NCI-H2227 (cell line): ENCODE results near the gene FGF23.

ENCODE experiments used
- DNase-seq: peaks from one replicate; lab custom pipeline; 2025; ENCODE audit not compliant: unreplicated experiment; lab: John Stamatoyannopoulos, UW

Gene FGF23

DNA sequence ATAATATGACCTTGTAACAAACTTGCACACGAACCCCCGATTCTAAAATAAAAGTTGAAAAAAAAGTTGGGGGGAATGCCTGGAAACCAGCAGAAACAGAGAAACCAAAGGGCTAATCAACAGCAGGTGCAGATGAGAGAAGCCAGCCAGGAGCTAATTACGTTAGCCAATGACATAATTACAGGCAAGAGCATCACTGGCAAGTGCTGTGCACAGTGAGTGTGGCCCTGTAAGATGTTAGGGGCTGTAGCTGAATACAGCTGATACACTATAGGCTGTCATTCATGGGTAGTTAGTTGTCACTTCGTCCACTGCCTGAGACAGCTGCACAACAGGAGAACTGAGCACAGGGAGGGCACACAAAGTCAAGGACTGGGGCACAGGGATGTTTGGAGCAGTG is 7.3 kb upstream of the FGF23 start:
- no peak for DNase-seq

DNA sequence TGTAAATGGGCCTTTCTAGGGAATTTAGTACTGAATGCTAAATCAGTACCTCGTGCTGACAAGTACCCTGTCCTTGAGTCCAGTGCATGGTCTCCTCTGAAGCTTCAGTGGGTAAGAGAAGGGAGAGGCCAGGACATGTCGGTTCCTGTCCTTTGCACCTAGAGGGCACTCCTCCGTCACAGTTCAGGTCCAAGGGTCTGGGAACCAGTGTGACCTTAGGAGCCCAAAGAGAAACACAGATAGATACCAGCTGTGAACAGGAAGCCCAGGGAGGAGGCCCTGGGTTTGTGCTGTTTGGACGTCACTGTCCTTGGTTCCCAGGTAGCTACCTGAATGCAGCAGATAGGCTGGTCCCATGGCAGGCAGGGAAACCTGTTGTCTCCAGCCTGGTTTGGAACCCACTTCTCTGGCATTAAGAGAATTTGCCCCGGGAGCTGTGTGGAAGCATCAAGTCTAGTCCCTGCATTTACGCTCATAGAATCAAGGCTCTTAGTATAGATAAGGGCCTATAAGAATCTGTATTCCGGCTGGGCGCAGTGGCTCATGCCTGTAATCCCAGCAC is 3.9 kb upstream of the FGF23 start:
- no peak for DNase-seq

DNA sequence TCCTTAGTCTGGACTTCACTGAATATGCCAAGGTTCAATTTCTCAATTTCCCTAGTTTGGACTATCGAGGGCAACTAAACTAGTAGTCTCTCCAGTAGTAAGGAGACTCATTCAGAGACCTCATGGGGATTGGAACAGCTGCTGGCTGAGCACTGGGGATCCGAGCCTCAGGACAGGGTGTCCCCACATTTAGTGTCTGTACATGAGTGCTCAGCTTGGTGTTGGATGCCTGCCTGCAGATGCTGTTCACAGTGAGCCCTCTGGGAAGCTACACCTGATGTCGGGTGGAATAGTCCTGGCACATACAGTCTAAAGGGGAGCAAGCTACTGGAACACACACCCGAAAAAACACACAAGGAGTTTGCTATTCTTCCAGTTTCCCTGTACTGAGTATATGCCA is 820 bp upstream of the FGF23 start:
- no peak for DNase-seq

DNA sequence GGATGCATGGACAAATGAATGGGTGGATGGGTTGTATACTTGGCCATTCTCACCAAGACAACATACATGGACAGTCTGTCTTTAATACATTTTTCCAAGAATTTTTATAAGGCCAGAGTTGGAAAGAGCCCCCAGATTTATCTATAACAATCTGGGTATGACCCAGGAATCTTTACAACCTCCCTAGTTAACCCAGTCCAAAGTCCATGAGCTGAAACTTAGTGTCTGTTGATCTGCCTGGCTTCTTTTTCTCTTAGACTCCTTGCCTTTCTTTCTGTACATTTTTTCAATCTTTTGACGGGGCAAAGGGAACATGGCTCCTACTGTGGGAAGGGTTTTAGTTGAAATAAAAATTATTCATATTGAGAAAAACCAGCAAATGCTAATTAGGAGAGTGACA is 740 bp downstream of the FGF23 start:
- no peak for DNase-seq

DNA sequence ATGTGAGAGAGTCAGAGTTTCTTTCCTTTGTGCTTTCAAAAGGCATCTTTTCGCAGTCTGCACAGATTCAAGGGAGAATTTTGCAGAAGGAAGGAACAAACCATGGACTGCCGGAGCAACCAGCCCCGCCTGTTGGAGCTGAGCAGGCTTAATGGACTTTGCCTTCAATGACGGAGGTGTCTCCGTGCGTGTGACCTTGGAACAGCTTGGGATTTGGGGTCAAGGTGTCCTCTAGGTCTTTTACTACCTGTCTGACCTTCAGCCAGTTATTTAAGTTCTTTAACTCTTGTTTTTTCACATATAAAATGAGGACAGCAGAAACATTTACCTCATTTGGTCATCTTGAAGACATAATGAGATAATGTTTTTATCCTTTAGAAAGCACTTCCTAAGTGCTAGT is 4.1 kb downstream of the FGF23 start:
- no peak for DNase-seq

DNA sequence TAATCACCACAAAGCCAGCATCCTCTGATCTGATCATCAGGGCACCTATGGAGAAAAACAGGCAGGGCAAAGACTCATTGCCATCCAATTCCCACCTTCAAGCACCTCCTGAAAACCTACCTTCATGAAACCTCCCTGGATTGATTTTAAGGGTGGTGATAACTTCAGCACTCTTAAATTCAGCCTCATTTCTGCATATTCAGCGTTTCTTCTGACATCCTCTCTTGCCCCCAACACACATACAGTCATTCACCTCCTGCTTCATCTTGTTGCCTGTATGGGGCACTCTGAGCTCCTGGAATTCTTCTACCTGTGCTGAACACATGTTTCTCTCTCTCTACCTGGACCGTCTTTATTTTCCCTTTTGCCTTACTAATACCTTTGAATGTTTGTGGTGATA is 6.9 kb downstream of the FGF23 start:
- DNase-seq = no peak

DNA sequence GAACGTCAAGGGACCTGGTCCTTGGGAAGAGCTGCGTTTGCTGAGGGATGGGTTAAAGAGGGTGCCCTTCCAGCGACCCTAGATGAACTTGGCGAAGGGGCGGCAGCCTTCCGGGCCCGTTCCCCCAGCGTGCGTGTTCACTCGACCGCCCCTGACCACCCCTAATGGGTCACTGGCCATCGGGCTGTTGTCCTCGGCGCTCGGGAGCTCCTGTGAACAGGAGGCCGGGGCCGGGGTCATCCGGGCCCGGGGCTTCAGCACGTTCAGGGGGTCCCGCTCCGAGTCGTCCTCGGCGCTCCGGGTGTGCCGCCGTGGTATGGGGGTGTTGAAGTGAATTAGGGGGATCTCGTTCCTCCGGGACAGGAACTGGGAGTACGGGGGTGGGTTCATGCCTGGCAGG is 9.2 kb downstream of the FGF23 start:
- no peak for DNase-seq

DNA sequence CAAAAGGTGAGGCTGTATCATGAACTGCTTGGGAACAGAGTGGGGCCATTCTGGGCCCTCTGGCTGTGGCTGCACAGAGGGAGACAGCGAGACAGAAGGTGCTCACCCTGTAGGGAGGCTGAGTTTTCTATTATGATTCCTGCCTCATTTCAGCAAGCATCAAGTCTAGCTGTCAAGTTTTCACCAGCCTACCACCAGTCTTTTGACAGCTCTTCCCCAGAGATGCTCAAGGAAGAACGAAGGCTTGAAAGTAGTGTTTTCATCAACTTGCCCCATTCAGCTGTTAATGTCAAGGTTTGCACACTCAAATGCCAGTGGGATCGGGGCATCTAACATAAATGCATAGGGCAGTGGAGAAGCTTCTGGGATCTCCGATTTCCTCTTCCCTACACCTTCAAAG is 10.0 kb downstream of the FGF23 start:
- DNase-seq = no peak

DNA sequence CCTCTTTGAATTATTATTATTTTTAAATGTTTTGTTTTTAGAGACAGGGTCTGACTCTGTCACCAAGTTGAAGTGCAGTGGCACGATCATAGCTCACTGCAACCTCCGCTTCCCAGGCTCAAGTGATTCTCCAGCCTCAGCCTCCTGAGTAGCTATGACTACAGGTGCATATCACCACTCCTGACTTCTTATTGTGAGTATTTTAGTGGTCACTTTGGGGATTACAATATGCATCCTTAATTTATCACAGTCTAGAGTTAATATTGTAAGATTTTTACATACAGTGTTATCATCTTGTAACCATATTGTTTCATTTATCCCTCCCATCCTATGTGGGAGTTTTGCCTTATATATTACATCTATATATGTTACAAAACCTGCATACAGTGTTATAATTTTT is 13.4 kb downstream of the FGF23 start:
- DNase-seq = no peak

DNA sequence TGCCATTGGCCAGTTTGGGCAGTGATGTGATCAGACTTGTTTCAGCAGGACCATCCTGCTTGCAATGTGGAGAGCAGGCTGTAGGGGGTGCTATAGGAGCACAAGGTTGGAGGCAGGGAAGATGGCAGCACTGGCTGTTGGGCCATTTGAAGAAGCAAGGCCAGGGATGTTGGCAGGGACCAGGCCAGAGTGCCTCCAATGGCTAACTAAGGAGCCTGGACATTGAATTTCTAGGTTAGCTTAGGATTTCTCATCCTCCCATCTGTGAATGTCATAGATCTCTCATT is 23.5 kb downstream of the FGF23 start:
- peak; percentile 64 for DNase-seq

DNA sequence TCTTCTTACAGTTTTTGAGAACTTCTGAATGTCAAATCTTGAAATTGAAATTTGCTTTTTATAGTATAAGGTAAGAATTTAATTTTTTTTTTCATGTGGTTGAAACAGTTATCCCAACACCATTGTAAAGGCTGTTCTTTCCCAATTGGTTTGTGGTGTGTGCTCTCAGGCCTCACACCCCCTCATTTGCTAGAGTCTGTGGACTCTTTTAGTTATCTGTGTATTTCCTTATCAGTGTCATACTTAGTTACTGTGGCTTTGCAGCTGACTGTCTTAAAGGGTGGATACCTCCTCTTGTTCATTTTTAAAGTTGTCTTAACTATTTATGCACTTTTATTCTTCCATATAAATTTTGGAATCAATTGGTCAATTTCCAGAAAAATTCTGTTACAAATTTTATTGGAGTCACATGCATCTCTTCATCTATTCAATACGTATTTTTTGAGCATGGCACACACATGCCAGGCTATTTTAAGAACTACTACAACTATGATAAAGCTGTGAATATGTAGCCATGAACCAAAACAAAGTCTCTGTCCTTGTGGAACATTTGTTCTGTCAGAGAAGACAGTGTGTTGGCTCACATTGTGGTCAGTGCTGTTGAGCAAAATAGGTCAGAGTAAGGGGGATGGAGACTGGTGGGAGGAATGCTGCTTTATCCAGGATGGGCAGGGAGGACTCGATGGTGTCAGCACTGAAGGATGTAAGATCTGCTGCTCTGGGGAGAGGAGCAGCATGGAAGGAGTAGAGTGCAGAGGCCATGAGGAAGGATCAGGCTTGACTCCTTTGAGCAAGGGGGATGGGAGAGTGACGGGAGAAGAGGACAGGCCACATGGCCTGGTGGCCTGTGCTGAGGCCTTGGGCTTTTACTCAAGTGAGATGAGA is 24.1 kb downstream of the FGF23 start:
- no peak for DNase-seq

DNA sequence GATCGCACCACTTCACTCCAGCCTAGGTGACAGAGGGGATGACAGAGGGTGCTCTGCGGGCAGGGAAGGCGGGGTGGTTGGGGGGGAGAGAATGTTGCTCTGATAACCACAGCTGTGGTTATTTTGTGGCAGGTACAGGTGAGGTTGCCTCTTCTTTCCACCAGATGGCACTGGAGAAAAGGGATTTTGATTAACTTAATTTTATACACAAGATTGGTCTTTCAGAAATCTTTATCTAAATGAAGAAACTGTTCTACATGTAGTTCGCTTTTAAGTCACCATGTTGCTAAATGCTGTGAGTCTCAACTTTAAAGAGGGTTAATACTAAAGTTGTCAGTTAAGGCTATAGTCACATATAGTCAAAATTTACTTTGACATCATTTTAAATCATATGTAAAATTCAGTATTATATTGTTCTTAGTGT is 25.7 kb downstream of the FGF23 start:
- peak; percentile 3 for DNase-seq

DNA sequence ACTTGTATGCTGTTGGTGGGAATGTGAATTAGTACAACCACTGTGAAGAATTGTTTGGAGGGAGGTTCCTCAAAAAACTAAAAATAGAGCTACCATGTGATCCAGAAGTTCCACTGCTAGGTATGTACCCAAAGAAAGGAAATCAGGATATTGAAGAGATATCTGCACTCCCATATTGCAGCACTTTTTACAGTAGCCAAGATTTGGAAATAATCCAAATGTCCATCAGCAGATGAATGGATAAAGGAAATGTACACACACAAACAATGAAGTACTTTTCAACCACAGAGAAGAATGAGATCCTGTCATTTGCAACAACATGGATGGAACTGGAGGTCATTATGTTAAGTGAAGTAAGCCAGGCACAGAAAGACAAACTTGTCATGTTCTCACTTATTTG is 32.6 kb downstream of the FGF23 start:
- DNase-seq = no peak

DNA sequence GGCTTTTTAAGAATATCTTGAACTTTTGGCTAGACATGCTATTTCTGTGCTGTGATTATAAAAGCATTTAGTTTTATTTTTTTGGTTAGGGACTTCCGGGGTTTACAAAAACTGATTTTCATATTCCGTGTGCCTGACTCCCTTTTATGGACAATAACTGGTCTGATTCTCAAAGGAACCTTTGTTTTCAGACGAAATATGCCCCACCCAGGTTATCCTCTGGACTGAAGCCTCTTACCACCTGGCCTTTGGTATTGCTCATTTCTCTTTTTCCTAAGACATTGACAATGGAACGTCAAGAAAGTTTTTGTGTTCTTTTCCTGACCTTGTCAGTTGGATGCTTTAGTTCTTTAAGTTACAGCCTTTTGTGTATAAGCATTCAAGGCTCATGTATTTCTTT is 47.7 kb downstream of the FGF23 start:
- DNase-seq = no peak

DNA sequence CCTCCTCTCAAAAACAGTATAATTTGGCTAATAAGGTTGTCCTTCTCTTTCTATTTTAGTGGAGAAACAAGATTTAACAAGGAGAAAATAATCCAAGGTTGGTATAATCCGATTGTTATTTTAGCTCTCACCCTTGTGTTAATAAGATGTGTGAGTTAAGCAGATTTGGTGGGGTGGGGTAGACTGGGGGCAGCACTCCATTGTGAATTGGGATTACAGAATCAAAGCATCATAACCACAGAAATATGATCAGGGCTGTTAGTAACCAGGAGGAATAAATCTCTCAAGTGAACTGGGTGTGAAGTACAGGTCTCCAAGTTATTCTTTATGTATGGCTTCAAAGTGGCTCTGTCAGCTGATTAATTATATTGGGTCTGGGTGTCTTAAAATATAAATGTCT is 48.3 kb downstream of the FGF23 start:
- DNase-seq = no peak

DNA sequence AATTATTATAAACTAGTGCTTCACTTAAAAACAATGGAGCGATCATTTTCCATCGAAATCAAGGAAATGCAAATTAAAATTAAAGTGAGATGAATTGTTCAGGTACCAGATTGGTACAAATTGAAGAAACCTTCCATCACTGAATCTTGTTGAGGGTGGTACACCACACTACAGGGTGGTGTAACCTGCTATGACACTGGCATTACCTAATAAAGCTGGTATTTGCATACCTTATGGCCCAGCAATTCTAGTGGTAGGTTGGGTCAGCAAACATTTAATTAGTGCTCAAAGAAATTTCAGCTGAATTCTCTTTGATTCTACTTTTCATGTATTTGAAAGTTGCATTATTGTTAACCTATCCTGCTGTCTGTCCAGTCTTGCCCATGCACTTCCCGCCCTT is 49.3 kb downstream of the FGF23 start:
- no peak for DNase-seq

DNA sequence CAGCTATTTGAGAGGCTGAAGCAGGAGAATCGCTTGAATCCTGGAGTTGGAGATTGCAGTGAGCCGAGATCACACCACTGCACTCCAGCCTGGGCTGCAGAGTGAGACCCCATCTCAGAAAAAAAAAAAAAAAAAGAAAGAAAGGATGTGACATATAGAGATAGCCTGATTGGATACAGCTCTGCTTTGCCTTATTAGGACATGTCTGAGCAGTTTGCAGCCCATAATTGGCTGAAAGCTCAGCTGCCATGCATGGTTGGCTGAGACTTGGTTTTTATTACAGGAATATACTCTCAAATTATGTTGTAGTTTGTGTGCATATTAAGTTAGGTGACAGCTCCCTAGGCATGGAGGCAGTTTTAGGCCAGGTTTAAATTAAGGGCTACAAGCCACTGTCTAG is 52.2 kb downstream of the FGF23 start:
- no peak for DNase-seq

DNA sequence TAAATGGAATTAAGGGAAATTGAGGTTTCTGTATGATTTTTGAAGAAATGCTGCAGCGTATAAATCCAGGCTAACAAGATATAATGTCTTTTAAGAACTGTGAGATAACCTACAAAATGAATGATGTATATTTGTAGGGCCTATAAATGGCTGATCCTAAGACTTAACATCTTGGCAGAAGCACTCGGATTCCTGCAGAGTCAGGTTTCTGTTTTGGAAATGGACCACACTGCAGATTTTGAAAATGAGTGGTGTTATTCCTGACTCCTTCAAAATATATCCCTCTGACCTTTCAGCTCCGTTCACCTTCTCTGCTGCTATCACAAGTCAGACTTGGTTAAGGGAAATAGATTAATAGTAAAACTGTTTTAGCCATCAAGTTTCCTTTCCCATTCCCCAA is 53.5 kb downstream of the FGF23 start:
- no peak for DNase-seq

DNA sequence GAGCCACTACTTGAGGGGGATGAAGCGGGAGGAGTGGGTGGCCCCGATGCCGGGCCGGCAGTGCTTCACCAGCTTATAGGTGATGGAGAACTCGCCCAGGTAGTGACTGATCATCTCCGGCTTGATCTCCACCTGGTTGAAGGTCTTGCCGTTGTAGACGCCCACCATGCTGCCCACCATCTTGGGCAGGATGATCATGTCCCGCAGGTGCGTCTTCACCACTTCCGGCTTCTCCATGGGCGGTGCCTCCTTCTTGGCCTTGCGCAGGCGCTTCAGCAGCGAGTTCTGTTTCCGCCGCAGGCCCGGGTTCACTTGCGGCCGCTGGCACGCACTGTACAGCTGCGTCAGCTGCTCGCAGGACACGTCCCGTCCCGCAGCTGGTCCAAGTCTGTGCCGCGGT is 55.1 kb downstream of the FGF23 start:
- DNase-seq = no peak

DNA sequence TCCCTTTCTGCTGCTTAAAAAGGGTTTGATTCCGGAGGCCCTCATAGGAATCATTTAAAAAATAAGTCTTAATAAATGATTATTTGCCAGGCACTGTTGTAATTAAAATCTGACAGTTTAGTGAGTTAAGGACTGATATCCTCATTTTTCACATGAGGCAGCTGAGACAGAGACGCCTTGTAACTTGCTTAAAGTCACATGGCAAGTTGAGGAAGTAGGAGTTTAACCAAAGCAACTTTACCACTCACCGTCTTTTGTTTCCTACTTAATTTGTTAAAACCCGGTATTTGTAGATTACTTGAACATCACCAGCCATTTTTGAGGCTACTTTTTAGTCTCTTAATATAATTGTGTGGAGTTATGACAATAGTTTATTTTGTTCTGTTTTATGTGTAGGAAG is 56.1 kb downstream of the FGF23 start:
- DNase-seq = no peak

DNA sequence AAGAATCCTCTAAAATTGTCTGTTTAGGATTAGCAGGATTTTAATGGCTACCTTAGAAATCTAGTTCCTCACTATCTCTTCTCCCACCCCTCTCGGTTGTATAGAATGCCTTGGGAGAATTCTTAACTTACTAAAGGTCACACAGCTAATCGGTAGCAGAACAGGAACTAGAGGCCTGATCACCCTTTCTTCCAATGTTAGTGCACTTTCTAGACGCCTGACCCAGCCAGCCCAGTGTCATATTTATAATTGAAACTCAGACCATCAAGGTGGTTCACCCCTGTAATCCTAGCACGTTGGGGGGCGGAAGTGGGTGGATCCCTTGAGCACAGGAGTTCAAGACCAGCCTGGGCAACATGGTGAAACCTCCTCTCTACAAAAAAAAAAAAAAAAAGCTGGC is 56.8 kb downstream of the FGF23 start:
- no peak for DNase-seq

DNA sequence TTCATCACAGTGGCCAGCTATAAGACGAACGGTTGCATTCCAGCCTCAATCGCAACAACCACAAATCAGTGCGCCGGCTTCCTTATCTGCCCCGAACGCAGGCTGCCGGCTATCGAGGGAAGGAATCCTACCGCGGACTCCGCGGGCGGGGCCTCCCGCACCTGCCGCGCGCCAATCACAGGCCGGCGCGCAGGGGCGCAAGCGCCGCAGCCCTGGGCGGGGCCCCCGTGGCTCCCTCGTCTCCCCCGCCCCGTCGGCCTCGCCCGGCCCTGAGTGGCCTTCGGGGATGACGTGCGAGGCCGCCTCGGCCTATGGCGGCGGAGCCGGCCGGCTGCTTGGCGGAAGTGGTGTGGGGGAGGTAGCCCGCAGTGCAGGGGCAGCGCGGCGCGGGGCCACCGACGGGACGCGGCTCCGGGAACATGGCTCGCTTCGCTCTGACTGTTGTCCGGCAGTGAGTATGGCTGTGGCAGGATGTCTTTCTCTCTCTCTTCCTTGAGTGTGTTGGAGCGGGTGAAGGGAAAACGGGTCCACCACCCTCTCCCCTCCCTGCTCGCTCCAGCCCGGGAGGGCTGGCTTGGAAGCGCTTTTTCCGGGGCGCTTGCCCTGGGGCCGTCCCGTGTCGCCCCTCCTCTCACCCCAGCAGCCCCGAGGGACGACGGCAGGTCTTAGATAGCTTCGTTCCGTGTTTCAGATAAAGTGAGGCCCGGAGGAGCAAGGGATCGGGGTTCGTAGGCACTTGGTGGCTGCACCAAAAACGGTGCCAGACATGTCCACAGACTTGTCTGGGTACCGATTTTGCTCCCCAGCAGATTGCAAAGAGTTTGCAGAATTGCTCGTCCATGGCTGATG is 58.4 kb downstream of the FGF23 start, which contains the start of gene TIGAR:
TSS of gene TIGAR (plus strand) at position 361 of the 849 bp plus-strand sequence. CDS start at position 420, 59 bp downstream.
- peak; percentile 95 for DNase-seq
